LNCAP (cell line): ENCODE data around the gene TTLL8.

ENCODE experiments used
- TF ChIP-seq, protein P1 (sequence below): fragments of 450-650 bp; IDR thresholded peaks from 2 replicates; pipeline ENCODE4 v1.5.1; 2017; ENCODE audit warnings: mild to moderate bottlenecking

Gene TTLL8

DNA sequence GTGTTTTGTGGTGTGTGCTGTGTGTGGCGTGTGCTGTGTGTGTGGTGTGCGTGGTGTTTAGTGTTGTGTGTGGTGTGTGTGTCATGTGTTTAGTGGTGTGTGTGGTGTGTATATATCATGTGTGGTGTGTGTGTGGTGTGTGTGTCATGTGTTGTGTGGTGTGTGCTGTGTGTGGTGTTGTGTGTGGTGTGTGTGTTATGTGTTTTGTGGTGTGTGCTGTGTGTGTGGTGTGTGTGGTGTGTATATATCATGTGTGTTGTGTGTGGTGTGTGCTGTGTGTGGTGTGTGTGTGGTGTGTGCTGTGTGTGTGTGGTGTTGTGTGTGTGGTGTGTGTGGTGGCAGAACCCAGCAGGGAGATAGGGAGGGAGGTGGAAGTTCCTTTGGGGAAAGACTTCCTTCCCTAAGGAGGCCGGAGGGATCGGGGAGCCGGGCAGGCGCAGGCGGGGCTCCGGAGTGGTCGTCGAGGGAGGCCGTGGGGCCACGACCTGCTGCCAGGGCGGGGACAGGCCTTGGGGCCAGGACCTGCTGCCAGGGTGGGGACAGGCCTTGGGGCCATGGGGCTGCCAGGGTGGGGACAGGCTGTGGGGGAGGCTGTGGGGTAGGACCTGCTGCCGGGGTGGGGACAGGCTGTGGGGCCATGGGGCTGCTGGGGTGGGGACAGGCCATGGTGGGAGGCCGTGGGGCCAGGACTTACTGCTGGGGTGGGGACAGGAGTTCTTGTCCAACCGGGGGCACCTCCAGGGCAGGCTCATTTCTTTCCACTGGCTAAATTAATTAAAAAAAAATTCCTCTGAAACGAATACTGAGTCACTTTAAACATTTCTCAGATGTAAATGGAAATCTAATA, 82.3 kb downstream of the TTLL8 start:
- TF ChIP-seq, protein P1, sequence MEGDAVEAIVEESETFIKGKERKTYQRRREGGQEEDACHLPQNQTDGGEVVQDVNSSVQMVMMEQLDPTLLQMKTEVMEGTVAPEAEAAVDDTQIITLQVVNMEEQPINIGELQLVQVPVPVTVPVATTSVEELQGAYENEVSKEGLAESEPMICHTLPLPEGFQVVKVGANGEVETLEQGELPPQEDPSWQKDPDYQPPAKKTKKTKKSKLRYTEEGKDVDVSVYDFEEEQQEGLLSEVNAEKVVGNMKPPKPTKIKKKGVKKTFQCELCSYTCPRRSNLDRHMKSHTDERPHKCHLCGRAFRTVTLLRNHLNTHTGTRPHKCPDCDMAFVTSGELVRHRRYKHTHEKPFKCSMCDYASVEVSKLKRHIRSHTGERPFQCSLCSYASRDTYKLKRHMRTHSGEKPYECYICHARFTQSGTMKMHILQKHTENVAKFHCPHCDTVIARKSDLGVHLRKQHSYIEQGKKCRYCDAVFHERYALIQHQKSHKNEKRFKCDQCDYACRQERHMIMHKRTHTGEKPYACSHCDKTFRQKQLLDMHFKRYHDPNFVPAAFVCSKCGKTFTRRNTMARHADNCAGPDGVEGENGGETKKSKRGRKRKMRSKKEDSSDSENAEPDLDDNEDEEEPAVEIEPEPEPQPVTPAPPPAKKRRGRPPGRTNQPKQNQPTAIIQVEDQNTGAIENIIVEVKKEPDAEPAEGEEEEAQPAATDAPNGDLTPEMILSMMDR: no peak

DNA sequence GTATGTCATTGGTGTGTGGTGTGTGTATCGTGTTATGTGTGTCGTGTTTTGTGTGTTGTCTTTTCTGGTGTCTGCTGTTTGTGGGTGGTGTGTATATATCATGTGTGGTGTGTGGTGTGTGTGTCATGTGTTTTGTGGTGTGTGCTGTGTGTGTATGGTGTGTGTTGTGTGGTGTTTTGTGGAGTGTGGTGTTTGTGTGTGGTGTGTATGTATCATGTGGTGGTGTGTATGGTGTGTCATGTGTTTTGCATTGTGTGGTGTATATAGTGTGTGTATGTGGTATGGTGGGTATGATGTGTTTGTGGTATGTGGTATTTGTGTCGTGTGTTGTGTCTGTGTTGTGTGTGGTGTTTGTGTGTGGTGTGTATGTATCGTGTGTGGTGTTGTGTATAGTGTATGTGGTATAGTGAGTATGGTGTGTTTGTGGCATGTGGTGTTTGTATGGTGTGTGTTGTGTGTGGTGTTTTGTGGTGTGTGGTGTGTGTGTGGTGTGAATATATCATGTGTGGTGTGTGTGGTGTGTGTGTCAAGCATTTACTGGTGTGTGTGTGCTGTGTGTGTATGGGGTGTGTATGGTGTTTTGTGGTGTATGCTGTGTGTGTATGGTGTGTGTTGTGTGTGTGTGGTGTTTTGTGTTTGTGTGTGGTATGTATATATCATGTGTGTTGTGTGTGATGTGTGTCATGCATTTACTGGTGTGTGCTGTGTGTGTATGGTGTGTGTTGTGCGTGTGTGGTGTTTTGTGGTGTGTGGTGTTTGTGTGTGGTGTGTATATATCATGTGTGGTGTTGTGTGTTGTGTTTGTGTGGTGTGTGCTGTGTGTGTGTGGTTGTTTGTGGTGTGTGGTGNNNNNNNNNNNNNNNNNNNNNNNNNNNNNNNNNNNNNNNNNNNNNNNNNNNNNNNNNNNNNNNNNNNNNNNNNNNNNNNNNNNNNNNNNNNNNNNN, 84.8 kb downstream of the TTLL8 start:
- TF ChIP-seq, protein P1: no peak

DNA sequence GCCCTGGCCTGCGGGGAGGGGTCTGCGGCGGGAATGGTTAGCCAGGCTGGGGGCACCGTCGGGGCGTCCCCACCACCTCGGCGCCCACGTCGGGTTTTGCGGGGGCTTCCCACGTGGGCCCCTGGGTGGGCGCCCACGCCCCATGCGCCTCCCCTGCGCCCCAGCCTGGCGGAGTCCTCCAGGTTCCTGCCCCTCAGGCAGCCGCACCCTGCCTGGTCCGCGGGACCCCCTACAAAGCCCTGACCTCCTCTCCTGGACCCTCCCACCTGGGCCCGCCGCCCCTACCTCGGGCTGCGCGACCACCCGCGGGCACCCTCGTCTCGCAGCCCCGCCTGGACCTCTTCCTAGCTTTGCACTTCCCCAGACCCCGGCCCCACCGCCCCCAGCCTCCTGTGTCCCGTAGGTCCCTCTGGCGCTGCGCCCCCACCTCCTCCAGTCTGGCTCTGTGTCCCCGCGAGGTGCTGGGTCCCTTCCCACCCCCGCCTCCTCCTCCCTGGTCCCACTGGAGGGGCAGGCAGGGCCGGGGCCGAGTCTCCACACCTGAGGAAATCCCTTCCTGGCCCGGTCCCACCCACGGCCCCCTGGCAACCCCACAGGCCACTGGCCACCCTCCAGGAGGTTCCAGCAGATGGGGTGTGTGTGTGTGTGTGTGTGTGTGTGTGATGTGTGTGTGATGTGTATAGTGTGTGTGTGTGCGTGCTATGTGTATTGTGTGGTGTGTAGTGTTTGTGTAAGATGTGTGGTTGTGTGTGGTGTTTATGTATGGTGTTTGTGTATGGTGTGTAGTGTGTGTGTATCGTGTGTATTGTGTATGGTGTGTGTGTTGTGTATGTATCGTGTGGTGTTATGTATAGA, 85.7 kb downstream of the TTLL8 start:
- TF ChIP-seq, protein P1: no peak

DNA sequence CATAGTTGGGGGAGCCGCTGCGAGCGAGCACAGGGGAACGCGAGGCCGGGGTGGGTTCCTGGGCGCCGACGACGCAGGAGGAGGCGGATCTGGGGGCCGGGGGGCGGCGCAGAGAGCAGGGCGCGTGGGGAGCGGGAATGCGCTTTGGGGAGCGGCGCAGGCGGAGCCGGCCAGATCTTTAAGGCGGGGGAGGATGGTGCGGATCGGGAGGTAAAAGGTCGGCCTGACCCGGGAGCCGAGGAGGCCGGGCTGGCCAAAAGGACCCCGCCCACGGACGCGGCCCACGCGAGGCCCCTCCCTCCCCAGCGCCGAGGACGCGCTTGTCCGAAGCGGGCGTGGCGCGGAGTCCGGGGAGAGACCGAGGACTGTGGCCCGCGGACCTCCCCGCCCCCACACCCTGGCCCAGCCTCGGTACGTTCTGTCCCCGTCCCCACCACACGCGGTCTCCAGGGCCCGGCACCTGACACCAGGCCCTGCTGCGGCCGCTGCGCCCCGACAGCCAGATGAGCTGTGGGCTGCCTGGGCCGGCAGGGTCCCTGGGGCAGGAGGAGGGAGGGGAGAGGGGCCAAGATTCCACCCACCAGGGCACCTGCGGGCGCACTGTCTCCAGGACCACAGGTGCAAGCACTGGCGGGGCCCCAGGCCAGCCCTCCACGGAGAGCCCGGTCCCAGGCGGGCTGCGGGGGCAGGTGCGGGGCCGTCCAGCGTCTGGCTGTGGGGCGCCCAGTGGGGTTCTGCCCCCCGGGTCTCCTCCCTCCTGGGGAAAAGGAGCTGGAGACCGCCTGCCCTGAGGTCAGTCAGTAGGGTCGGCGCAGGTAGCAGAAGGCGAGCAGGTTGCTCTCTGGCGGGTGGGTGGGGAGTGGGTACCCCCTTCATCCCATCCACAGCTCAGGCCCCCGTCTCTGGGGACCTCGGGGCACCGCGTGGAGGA, 86.6 kb downstream of the TTLL8 start:
- TF ChIP-seq, protein P1: no peak

DNA sequence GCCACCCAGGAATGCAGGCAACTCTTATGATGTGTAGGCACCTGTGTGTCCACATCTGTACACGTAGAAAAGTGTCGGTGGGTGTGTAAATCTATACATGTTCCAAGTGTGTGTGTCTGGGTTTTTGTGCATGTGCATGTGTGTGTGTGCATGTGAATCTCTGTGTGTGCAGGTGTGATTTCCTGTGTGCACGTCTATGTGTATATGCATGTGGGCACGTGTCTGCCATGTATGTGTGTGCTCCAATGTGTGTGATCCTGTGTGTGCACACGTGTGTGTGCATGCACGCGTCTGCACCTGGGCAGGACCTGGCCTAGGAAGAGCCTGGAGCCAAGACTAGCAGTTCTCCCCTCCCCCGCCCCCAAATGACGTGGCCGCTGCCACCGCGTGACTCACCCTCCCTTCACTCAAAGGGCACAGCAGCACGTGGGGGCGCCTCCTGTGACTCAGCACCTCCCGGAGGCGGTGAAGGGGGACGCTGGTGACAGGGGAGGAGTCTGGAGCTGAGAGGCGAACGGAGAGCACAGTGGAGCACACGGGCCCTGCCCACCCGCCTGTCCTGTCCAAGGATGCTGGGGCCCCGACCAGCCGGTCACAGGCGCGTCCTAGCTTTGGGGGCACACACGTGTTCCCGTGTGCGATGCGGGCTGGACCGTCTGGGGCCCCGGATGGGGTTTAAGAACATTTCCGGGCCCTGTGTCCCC, 87.4 kb downstream of the TTLL8 start:
- TF ChIP-seq, protein P1: no peak

DNA sequence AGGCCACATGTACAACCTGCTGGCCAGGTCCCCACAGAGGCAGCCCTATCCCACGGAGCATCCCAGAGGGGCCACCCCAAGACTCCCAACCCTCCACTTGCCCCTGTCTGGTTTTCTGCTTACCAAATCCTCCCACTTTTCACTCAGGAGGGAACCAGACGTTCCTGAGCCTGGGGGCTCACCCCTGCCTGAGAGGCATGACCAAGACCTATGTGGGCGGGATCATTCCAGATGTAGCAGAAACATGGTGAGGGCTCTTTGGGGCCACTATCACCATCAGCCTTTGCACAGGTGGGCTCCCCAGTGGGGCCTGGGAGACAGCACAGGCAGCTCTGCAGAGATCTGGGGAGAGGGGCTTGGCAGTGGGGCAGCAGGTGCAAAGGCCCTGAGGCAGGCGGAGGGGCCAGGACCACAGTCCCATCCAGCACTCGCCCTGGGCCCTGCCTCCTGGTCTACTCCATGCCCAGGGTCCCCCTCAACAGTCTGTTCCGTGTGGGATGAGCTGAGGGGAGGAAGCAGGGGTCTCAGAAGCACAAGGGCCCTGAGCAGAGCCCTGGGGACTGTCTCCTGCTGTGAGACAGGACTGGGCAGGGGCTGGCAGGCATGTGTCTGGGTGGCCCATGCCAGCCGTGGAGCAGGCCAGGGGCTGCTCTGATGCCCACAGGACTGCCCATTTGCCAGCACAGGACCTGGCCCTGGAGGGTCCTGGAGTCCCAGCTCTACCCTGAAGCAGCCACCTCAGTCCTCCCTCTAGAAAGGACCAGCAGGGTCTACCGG, 88.2 kb downstream of the TTLL8 start:
- TF ChIP-seq, protein P1: no peak
